Glutamatergic neuron (in vitro differentiated cells): ENCODE data around the gene TOR1B. TPM values are rescaled to one million over a fixed set of nuclear protein-coding genes. Genes with fewer than 3 reads are reported as not detected.
"Not testable (repeated sequence)": the region's sequence is repeated elsewhere in the genome, so short reads cannot be mapped to it uniquely, and the experiment has no call there.

Experiments used
- DNase-seq: peaks from one replicate; pipeline ENCODE4 v3.0.0; 2022
- H3K27ac Mint-ChIP-seq: one replicate; pipeline ENCODE4 v1.8.0; 2020; ENCODE audit warnings: mild to moderate bottlenecking, mixed read lengths, inconsistent platforms; ENCODE audit not compliant: unreplicated experiment
- H3K27me3 Mint-ChIP-seq: one replicate; pipeline ENCODE4 v1.8.0; 2020; ENCODE audit warnings: mild to moderate bottlenecking, moderate library complexity, mixed read lengths, inconsistent platforms; ENCODE audit not compliant: unreplicated experiment
- H3K36me3 Mint-ChIP-seq: one replicate; pipeline ENCODE4 v1.8.0; 2020; ENCODE audit warnings: mild to moderate bottlenecking, mixed read lengths, inconsistent platforms; ENCODE audit not compliant: unreplicated experiment
- H3K4me1 Mint-ChIP-seq: one replicate; pipeline ENCODE4 v1.8.0; 2020; ENCODE audit warnings: mild to moderate bottlenecking, low read depth, mixed read lengths, inconsistent platforms; ENCODE audit not compliant: unreplicated experiment
- H3K4me3 Mint-ChIP-seq: one replicate; pipeline ENCODE4 v1.8.0; 2020; ENCODE audit warnings: mild to moderate bottlenecking, mixed read lengths, inconsistent platforms; ENCODE audit not compliant: unreplicated experiment
- H3K9me3 Mint-ChIP-seq: one replicate; pipeline ENCODE4 v1.8.0; 2020; ENCODE audit warnings: mild to moderate bottlenecking, moderate library complexity, mixed read lengths, inconsistent platforms; ENCODE audit not compliant: unreplicated experiment
- CTCF ChIP-seq: fragments of 200-600 bp; sonication (generic); IDR thresholded peaks from one replicate; pipeline ENCODE4 v1.5.0; 2021; ENCODE audit not compliant: partially characterized antibody, unreplicated experiment
- total RNA-seq: library from RNA; stranded (reverse); fragmentation: NEBNext Ultra II Directional; extraction: Animal tissue kit (Norgen Biotek cat#: 25700); gene quantifications from one replicate; pipeline ENCODE4 v1.2.1, GENCODE V29; 2021; ENCODE audit not compliant: unreplicated experiment

The TOR1B gene
- total RNA-seq, 1 donor from 2014 or later = 33.5 TPM

- Mint-ChIP-seq H3K27me3 (no peaks in the 10 kb centered on the region), H3K9me3 (peaks cover 2% of the 10 kb centered on the region), H3K27ac (no peak overlapping the region), H3K36me3 (peaks cover 5% of the 10 kb centered on the region), H3K4me3 (no peak overlapping the region), H3K4me1 (peaks cover 6% of the 10 kb centered on the region)
- no peak for DNase-seq
- no peak for TF ChIP-seq CTCF
Measured at GRCh38 chr9:129781981-129782380, 21.0 kb upstream of the TOR1B start.

- peak; percentile 76 for DNase-seq
- H3K4me1 Mint-ChIP-seq = no peaks in the 10 kb centered on the region
- H3K4me3 Mint-ChIP-seq = no peak overlapping the region
- TF ChIP-seq CTCF = peak; percentile 92
- H3K9me3 Mint-ChIP-seq = peaks cover 2% of the 10 kb centered on the region
- peak overlapping the region; percentile 13 for H3K27ac Mint-ChIP-seq
- H3K27me3 Mint-ChIP-seq = no peaks in the 10 kb centered on the region
- H3K36me3 Mint-ChIP-seq = no peaks in the 10 kb centered on the region
Measured at GRCh38 chr9:129783516-129784361, 19.2 kb upstream of the TOR1B start.

GRCh38 chr9:129784970-129785369 lies 18.0 kb upstream of the TOR1B start:
- not testable (repeated sequence) for H3K36me3 Mint-ChIP-seq, H3K9me3 Mint-ChIP-seq, H3K4me1 Mint-ChIP-seq, H3K27ac Mint-ChIP-seq, DNase-seq, H3K27me3 Mint-ChIP-seq, H3K4me3 Mint-ChIP-seq

GRCh38 chr9:129785866-129786265 lies 17.1 kb upstream of the TOR1B start:
- H3K36me3 Mint-ChIP-seq = no peaks in the 10 kb centered on the region
- no peaks in the 10 kb centered on the region for H3K4me1 Mint-ChIP-seq
- peaks cover 2% of the 10 kb centered on the region for H3K9me3 Mint-ChIP-seq
- no peaks in the 10 kb centered on the region for H3K27me3 Mint-ChIP-seq
- H3K4me3 Mint-ChIP-seq = no peak overlapping the region
- no peak for TF ChIP-seq CTCF
- no peak for DNase-seq
- no peak overlapping the region for H3K27ac Mint-ChIP-seq

- Mint-ChIP-seq H3K4me3 (no peak overlapping the region), H3K36me3 (no peaks in the 10 kb centered on the region), H3K27me3 (no peaks in the 10 kb centered on the region), H3K27ac (no peak overlapping the region), H3K9me3 (peaks cover 2% of the 10 kb centered on the region), H3K4me1 (no peaks in the 10 kb centered on the region)
- DNase-seq = no peak
- no peak for TF ChIP-seq CTCF
Measured at GRCh38 chr9:129786481-129786880, 16.5 kb upstream of the TOR1B start.
